ENCODE results near the gene NPTN. TPM values are rescaled to one million over a fixed set of nuclear protein-coding genes. Genes with fewer than 3 reads are reported as not detected.

NPTN gene
- total RNA-seq, 4 donors from 2014 or later: 132 to 171 (median 147) TPM

GRCh38 chr15:73575636-73576247 lies 57.4 kb downstream of the NPTN start:
- H3K27me3 ChIP-seq: no peaks in the 10 kb centered on the region
- H3K4me3 ChIP-seq: no peak overlapping the region
- H3K36me3 ChIP-seq: peaks cover 39% of the 10 kb centered on the region
- TF ChIP-seq CTCF (IDR thresholded peaks at IDR 0.05) (no peak), POLR2A (IDR thresholded peaks at IDR 0.05) (no peak), POLR2AphosphoS5 (IDR thresholded peaks at IDR 0.05) (peak in 2 of 3 donors; percentile 14 to 66), EP300 (IDR thresholded peaks at IDR 0.05) (no peak)
- peak overlapping the region; percentile 86 for H3K27ac ChIP-seq
- no peak for DNase-seq (ENCODE audit: low spot score in 2 of 2)
- 41% methylated on average over 3 of the region's 3 CpGs for WGBS
- no peaks in the 10 kb centered on the region for H3K9me3 ChIP-seq
- peaks cover 50% of the 10 kb centered on the region for H3K4me1 ChIP-seq

- TF ChIP-seq POLR2A (IDR thresholded peaks at IDR 0.05) (no peak), EP300 (IDR thresholded peaks at IDR 0.05) (no peak), POLR2AphosphoS5 (IDR thresholded peaks at IDR 0.05) (peak in 1 of 3 donors; percentile 33), CTCF (IDR thresholded peaks at IDR 0.05) (no peak)
- Histone ChIP-seq H3K4me1 (peaks cover 49% of the 10 kb centered on the region), H3K9me3 (no peaks in the 10 kb centered on the region), H3K27ac (peak overlapping the region; percentile 2), H3K36me3 (peaks cover 51% of the 10 kb centered on the region), H3K4me3 (no peak overlapping the region), H3K27me3 (no peaks in the 10 kb centered on the region)
- DNase-seq (ENCODE audit: low spot score in 2 of 2): peak in 1 of 2 donors; percentile 69
- WGBS: 34% methylated on average over 9 of the region's 9 CpGs
Measured at GRCh38 chr15:73573572-73573971, 59.6 kb downstream of the NPTN start.

GRCh38 chr15:73573037-73573436 lies 60.2 kb downstream of the NPTN start:
- peaks cover 56% of the 10 kb centered on the region for H3K36me3 ChIP-seq
- H3K27ac ChIP-seq: peak overlapping the region; percentile 2

GRCh38 chr15:73572296-73572695 lies 60.9 kb downstream of the NPTN start:
- 67% methylated on average over 5 of the region's 5 CpGs for WGBS
- Histone ChIP-seq H3K27ac (no peak overlapping the region), H3K27me3 (no peaks in the 10 kb centered on the region), H3K9me3 (no peaks in the 10 kb centered on the region), H3K4me3 (no peak overlapping the region), H3K36me3 (peaks cover 62% of the 10 kb centered on the region), H3K4me1 (peaks cover 39% of the 10 kb centered on the region)
- no peak for DNase-seq (ENCODE audit: low spot score in 2 of 2)
- TF ChIP-seq POLR2A (IDR thresholded peaks at IDR 0.05) (no peak), CTCF (IDR thresholded peaks at IDR 0.05) (no peak), EP300 (IDR thresholded peaks at IDR 0.05) (no peak), POLR2AphosphoS5 (IDR thresholded peaks at IDR 0.05) (no peak)

More at GRCh38 chr15:73573037-73573436, 60.2 kb downstream of the NPTN start:
- TF ChIP-seq EP300 (IDR thresholded peaks at IDR 0.05): no peak
- TF ChIP-seq POLR2A (IDR thresholded peaks at IDR 0.05): no peak
- TF ChIP-seq POLR2AphosphoS5 (IDR thresholded peaks at IDR 0.05): no peak
- TF ChIP-seq CTCF (IDR thresholded peaks at IDR 0.05): no peak
- Histone ChIP-seq H3K9me3 (no peaks in the 10 kb centered on the region), H3K27me3 (no peaks in the 10 kb centered on the region), H3K4me1 (peaks cover 44% of the 10 kb centered on the region), H3K4me3 (no peak overlapping the region)
- 79% methylated on average over 1 of the region's 1 CpG for WGBS
- DNase-seq (ENCODE audit: low spot score in 2 of 2): no peak

- no peak for TF ChIP-seq EP300 (IDR thresholded peaks at IDR 0.05)
- no peak for TF ChIP-seq POLR2A (IDR thresholded peaks at IDR 0.05)
- TF ChIP-seq POLR2AphosphoS5 (IDR thresholded peaks at IDR 0.05): no peak
- no peak for TF ChIP-seq CTCF (IDR thresholded peaks at IDR 0.05)
- Histone ChIP-seq H3K9me3 (no peaks in the 10 kb centered on the region), H3K27me3 (no peaks in the 10 kb centered on the region), H3K27ac (no peak overlapping the region), H3K4me3 (no peak overlapping the region), H3K36me3 (peaks cover 62% of the 10 kb centered on the region), H3K4me1 (peaks cover 30% of the 10 kb centered on the region)
- WGBS: 85% methylated on average over 5 of the region's 5 CpGs
- no peak for DNase-seq (ENCODE audit: low spot score in 2 of 2)
Measured at GRCh38 chr15:73571346-73571745, 61.8 kb downstream of the NPTN start.
